ENCODE results near the gene DIP2A. TPM values are rescaled to one million over a fixed set of nuclear protein-coding genes. Genes with fewer than 3 reads are reported as not detected.

DIP2A gene
- total RNA-seq, 2 experiments from 2014 or later: 61.2 to 66.1 TPM

DNA sequence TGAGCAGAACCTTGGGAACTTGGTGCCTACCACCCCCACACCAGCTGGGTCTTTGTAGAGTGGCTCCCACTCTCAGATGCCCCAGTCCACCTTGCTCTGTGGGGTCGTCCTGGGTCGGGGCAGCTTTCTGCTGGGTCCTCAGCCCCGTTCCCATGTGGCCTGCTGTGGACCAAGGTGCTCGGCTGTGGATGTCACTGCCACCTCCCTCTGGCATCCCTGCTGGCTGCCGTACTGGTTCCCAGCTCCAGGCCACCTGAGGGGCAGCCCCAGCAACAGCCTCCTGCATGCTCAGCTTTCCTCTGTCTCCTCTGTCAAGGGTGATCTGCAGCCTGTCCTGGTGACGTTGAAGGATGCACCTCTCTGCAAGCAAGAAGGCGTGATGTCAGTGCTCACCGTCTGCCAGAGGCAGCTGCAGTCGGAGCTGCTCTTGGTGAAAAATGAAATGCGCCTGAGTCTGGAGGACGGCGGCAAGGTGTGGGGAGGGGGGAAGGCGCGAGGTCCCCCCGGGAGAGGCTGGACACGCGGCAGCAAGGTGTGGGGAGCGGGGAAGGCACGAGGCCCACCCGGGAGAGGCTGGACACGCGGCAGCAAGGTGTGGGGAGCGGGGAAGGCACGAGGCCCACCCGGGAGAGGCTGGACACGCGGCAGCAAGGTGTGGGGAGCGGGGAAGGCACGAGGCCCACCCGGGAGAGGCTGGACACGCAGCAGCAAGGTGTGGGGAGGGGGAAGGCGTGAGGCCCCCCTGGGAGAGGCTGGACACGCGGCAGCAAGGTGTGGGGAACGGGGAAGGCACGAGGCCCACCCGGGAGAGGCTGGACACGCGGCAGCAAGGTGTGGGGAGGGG lies 45.9 kb upstream of the DIP2A start:
- H3K4me3 Mint-ChIP-seq: no peak overlapping the region
- H3K27me3 Mint-ChIP-seq: no peaks in the 10 kb centered on the region
- H3K4me1 ChIP-seq (ENCODE audit: insufficient read depth, low read length): no peaks in the 10 kb centered on the region
- ChIA-PET CTCF (no interaction called here), POLR2A (interaction anchor here (0.8 kb wide), 1 partner anchor 11 kb away, joined by 3 read pairs; no protein-coding TSS in a partner anchor)
- no peaks in the 10 kb centered on the region for H3K27me3 ChIP-seq (ENCODE audit: control insufficient read depth in 1 of 2, insufficient read depth in 2 of 2, low read length in 2 of 2)
- DNase-seq (no peak), ATAC-seq (ENCODE audit: poor library complexity) (no peak)
- H3K9me3 ChIP-seq (ENCODE audit: control insufficient read depth in 1 of 2, insufficient read depth in 1 of 2, low read length in 2 of 2): no peaks in the 10 kb centered on the region
- intact Hi-C loops (cut with DNase I, micrococcal nuclease): no loop called here
- no peak for TF ChIP-seq CTCF (IDR thresholded peaks at IDR 0.05)
- H3K4me1 Mint-ChIP-seq (ENCODE audit: low read depth): no peaks in the 10 kb centered on the region
- H3K36me3 ChIP-seq (ENCODE audit: insufficient read depth, low read length): peaks cover 34% of the 10 kb centered on the region
- H3K27ac ChIP-seq (ENCODE audit: low read depth in 1 of 2, low read length in 2 of 2): no peak overlapping the region
- H3K27ac Mint-ChIP-seq: no peak overlapping the region
- no peak overlapping the region for H3K4me3 ChIP-seq (ENCODE audit: low read length)
- H3K9me3 Mint-ChIP-seq: no peaks in the 10 kb centered on the region
- peaks cover 46% of the 10 kb centered on the region for H3K36me3 Mint-ChIP-seq (ENCODE audit: low read depth)

DNA sequence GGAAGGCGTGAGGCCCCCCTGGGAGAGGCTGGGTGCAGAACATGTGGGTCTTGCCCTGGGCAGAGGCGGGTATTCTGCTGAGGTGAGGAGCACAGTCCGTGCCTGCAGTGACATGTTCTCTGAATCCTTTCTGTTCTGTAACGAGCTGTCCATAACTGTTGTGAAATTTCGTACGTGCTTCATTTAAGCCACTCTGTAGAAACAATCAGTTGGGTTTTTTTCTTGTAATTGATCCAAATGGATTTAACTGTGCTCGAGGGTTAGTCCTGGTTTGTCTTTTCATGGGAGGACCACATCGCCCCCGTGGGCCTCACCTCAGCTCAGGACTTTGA lies 45.4 kb upstream of the DIP2A start:
- Histone ChIP-seq H3K9me3 (ENCODE audit: control insufficient read depth in 1 of 2, insufficient read depth in 1 of 2, low read length in 2 of 2) (no peaks in the 10 kb centered on the region), H3K27ac (ENCODE audit: low read depth in 1 of 2, low read length in 2 of 2) (no peak overlapping the region), H3K27me3 (ENCODE audit: control insufficient read depth in 1 of 2, insufficient read depth in 2 of 2, low read length in 2 of 2) (no peaks in the 10 kb centered on the region), H3K4me3 (ENCODE audit: low read length) (no peak overlapping the region), H3K36me3 (ENCODE audit: insufficient read depth, low read length) (peaks cover 35% of the 10 kb centered on the region), H3K4me1 (ENCODE audit: insufficient read depth, low read length) (no peaks in the 10 kb centered on the region)
- DNase-seq: no peak
- TF ChIP-seq CTCF (IDR thresholded peaks at IDR 0.05): no peak
- Mint-ChIP-seq H3K4me3 (no peak overlapping the region), H3K36me3 (ENCODE audit: low read depth) (peaks cover 45% of the 10 kb centered on the region), H3K9me3 (no peaks in the 10 kb centered on the region), H3K27ac (no peak overlapping the region), H3K27me3 (no peaks in the 10 kb centered on the region), H3K4me1 (ENCODE audit: low read depth) (no peaks in the 10 kb centered on the region)
- intact Hi-C loops (cut with DNase I, micrococcal nuclease): no loop called here
- no peak for ATAC-seq (ENCODE audit: poor library complexity)
- POLR2A ChIA-PET: no interaction called here
- CTCF ChIA-PET: no interaction called here

- Histone ChIP-seq H3K27me3 (ENCODE audit: control insufficient read depth in 1 of 2, insufficient read depth in 2 of 2, low read length in 2 of 2) (no peaks in the 10 kb centered on the region), H3K36me3 (ENCODE audit: insufficient read depth, low read length) (peaks cover 41% of the 10 kb centered on the region), H3K27ac (ENCODE audit: low read depth in 1 of 2, low read length in 2 of 2) (no peak overlapping the region), H3K4me1 (ENCODE audit: insufficient read depth, low read length) (no peaks in the 10 kb centered on the region), H3K4me3 (ENCODE audit: low read length) (no peak overlapping the region), H3K9me3 (ENCODE audit: control insufficient read depth in 1 of 2, insufficient read depth in 1 of 2, low read length in 2 of 2) (no peaks in the 10 kb centered on the region)
- H3K9me3 Mint-ChIP-seq: no peaks in the 10 kb centered on the region
- ATAC-seq (ENCODE audit: poor library complexity): no peak
- no peak overlapping the region for H3K27ac Mint-ChIP-seq
- no peaks in the 10 kb centered on the region for H3K4me1 Mint-ChIP-seq (ENCODE audit: low read depth)
- intact Hi-C loops (cut with DNase I, micrococcal nuclease): no loop called here
- H3K27me3 Mint-ChIP-seq: no peaks in the 10 kb centered on the region
- DNase-seq: no peak
- H3K4me3 Mint-ChIP-seq: no peak overlapping the region
- TF ChIP-seq CTCF (IDR thresholded peaks at IDR 0.05): no peak
- peaks cover 55% of the 10 kb centered on the region for H3K36me3 Mint-ChIP-seq (ENCODE audit: low read depth)
- ChIA-PET POLR2A (no interaction called here), CTCF (no interaction called here)
These were observed 43.8 kb upstream of the DIP2A start for GRCh38 chr21:46414965-46415275.
